Nephron progenitor cell (in vitro differentiated cells): ENCODE results near the gene NFE2.
A peak's percentile ranks its signal among the peaks of the same experiment; 100 is the strongest.

Experiments
- DNase-seq: peaks from one replicate; pipeline ENCODE4 v3.0.0; 2021
- H3K27ac Mint-ChIP-seq: 2 replicates; pipeline ENCODE4 v1.8.0; 2021; ENCODE audit warnings: mild to moderate bottlenecking, moderate library complexity, mixed read lengths
- H3K27me3 Mint-ChIP-seq: 2 replicates; pipeline ENCODE4 v1.8.0; 2021; ENCODE audit warnings: mild to moderate bottlenecking, low read depth, mixed read lengths; ENCODE audit not compliant: poor library complexity
- H3K36me3 Mint-ChIP-seq: 2 replicates; pipeline ENCODE4 v1.8.0; 2021; ENCODE audit warnings: low read depth, mixed read lengths
- H3K4me1 Mint-ChIP-seq: 2 replicates; pipeline ENCODE4 v1.8.0; 2021; ENCODE audit warnings: mixed read lengths
- H3K4me3 Mint-ChIP-seq: 2 replicates; pipeline ENCODE4 v1.8.0; 2021; ENCODE audit warnings: mild to moderate bottlenecking, moderate library complexity, mixed read lengths
- H3K9me3 Mint-ChIP-seq: 2 replicates; pipeline ENCODE4 v1.8.0; 2021; ENCODE audit warnings: mild to moderate bottlenecking, moderate library complexity, mixed read lengths
- CTCF ChIP-seq: fragments of 200-600 bp; sonication (generic); IDR thresholded peaks from 2 replicates; pipeline ENCODE4 v1.5.0; 2021; ENCODE audit warnings: antibody characterized with exemption

NFE2 gene

GRCh38 chr12:54300732-54301427, at the start of gene NFE2:
Gene NFE2, minus strand, starts transcription at chr12:54301015. Its CDS starts 5,767 bp downstream, at chr12:54295248.
- no peak for TF ChIP-seq CTCF
- no peaks in the 10 kb centered on the region for H3K9me3 Mint-ChIP-seq
- DNase-seq = peak; percentile 87
- peak within 1 kb of the TSS; percentile 81 for H3K27ac Mint-ChIP-seq
- H3K4me3 Mint-ChIP-seq = peak within 1 kb of the TSS; percentile 81
- peaks cover 5% of the 10 kb centered on the region for H3K27me3 Mint-ChIP-seq
- no peaks in the 10 kb centered on the region for H3K36me3 Mint-ChIP-seq
- H3K4me1 Mint-ChIP-seq = peaks cover 74% of the 10 kb centered on the region

- peaks cover under 1% of the 10 kb centered on the region for H3K27me3 Mint-ChIP-seq
- peak overlapping the region; percentile 38 for H3K4me3 Mint-ChIP-seq
- no peaks in the 10 kb centered on the region for H3K9me3 Mint-ChIP-seq
- TF ChIP-seq CTCF = no peak
- H3K27ac Mint-ChIP-seq = peak overlapping the region; percentile 99
- DNase-seq = no peak
- peaks cover 46% of the 10 kb centered on the region for H3K36me3 Mint-ChIP-seq
- peaks cover 26% of the 10 kb centered on the region for H3K4me1 Mint-ChIP-seq
Measured at GRCh38 chr12:54349679-54350078, 48.9 kb upstream of the NFE2 start.

GRCh38 chr12:54349036-54349435, 48.2 kb upstream of the NFE2 start:
- Mint-ChIP-seq H3K4me1 (peaks cover 26% of the 10 kb centered on the region), H3K27me3 (no peaks in the 10 kb centered on the region), H3K36me3 (peaks cover 48% of the 10 kb centered on the region), H3K4me3 (no peak overlapping the region), H3K9me3 (no peaks in the 10 kb centered on the region), H3K27ac (peak overlapping the region; percentile 99)
- DNase-seq = no peak
- TF ChIP-seq CTCF = no peak

GRCh38 chr12:54341378-54342300, 40.8 kb upstream of the NFE2 start:
- H3K9me3 Mint-ChIP-seq = no peaks in the 10 kb centered on the region
- DNase-seq = peak; percentile 30
- H3K27me3 Mint-ChIP-seq = no peaks in the 10 kb centered on the region
- H3K4me3 Mint-ChIP-seq = peak overlapping the region; percentile 52
- peak overlapping the region; percentile 97 for H3K27ac Mint-ChIP-seq
- H3K36me3 Mint-ChIP-seq = peaks cover 52% of the 10 kb centered on the region
- TF ChIP-seq CTCF = no peak
- peaks cover 79% of the 10 kb centered on the region for H3K4me1 Mint-ChIP-seq

- Mint-ChIP-seq H3K9me3 (no peaks in the 10 kb centered on the region), H3K4me1 (peaks cover 85% of the 10 kb centered on the region), H3K36me3 (peaks cover 48% of the 10 kb centered on the region), H3K4me3 (peak overlapping the region; percentile 52), H3K27me3 (no peaks in the 10 kb centered on the region), H3K27ac (peak overlapping the region; percentile 97)
- DNase-seq = no peak
- no peak for TF ChIP-seq CTCF
Measured at GRCh38 chr12:54340846-54341245, 40.0 kb upstream of the NFE2 start.
